ENCODE measurements around the gene TMEM272. TPM values are rescaled to one million over a fixed set of nuclear protein-coding genes. Genes with fewer than 3 reads are reported as not detected.

Gene TMEM272
- total and polyA plus RNA-seq, 2 experiments from 2014 or later, result 0.11 to 0.76 TPM

GRCh38 chr13:51768976-51769375, 76.0 kb downstream of the TMEM272 start (continued):
- TF ChIP-seq ZNF462 (CRISPR knock-in tag; IDR thresholded peaks at IDR 0.05) (no peak), ZNF114 (CRISPR knock-in tag; IDR thresholded peaks at IDR 0.05) (no peak), ETS1 (IDR thresholded peaks at IDR 0.05) (no peak)

GRCh38 chr13:51768378-51768921, 76.5 kb downstream of the TMEM272 start:
- peak overlapping the region; percentile 51 for H3K4me2 ChIP-seq
- H3F3A ChIP-seq (replicated peaks; ENCODE audit: low read depth), result 0 out of 2 replicates have a peak, but pooled peaks cover 4% of the 10 kb centered on the region
- H3K79me2 ChIP-seq (replicated peaks; ENCODE audit: insufficient read depth), result no peaks in the 10 kb centered on the region
- Mint-ChIP-seq H3K27me3 (ENCODE audit: insufficient read depth, low read depth, poor library complexity) (peaks cover 23% of the 10 kb centered on the region), H3K27ac (peak overlapping the region; percentile 16; the same call in 1 of the 2 replicates), H3K36me3 (ENCODE audit: low read depth) (no peaks in the 10 kb centered on the region; the same call in 2 of the 3 replicates), H3K4me3 (no peak overlapping the region; the same call in 2 of the 3 replicates), H3K9me3 (no peaks in the 10 kb centered on the region), H3K4me1 (peaks cover 36% of the 10 kb centered on the region)
- peaks cover 19% of the 10 kb centered on the region for H3K4me1 ChIP-seq (ENCODE audit: insufficient read depth)
- DNase-seq (ENCODE audit: low spot score) (peak; percentile 78), ATAC-seq (peak; percentile 67)
- 0 out of 2 replicates have a peak, but pooled peaks cover 3% of the 10 kb centered on the region for H3K36me3 ChIP-seq (ENCODE audit: insufficient read depth)
- no peak overlapping the region for H3K4me3 ChIP-seq
- no peak overlapping the region; the same call in 1 of the 2 replicates for H3K27ac ChIP-seq (ENCODE audit: low read depth)
- H2AFZ ChIP-seq, result no peak overlapping the region
- no peaks in the 10 kb centered on the region for H3K27me3 ChIP-seq (ENCODE audit: insufficient read depth)
- H4K20me1 ChIP-seq (replicated peaks; ENCODE audit: insufficient read depth), result no peaks in the 10 kb centered on the region
- H3K9me2 ChIP-seq (ENCODE audit: insufficient read depth), result no peaks in the 10 kb centered on the region
- TF ChIP-seq EZH2 (IDR thresholded peaks at IDR 0.05; ENCODE audit: low read depth, unreplicated experiment) (no peak), NANOG (IDR thresholded peaks at IDR 0.05; ENCODE audit: borderline replicate concordance) (no peak), POLR2AphosphoS5 (IDR thresholded peaks at IDR 0.05; ENCODE audit: low read depth) (0 out of 2 replicates have a peak, but pooled peaks have one; percentile 7), EZH2phosphoT487 (IDR thresholded peaks at IDR 0.05; ENCODE audit: unreplicated experiment) (no peak), CTCF (conservative IDR thresholded peaks at IDR 0.05; ENCODE audit: low read depth in 2 of 2) (peak; percentile 68 to 75), ZNF331 (CRISPR knock-in tag; IDR thresholded peaks at IDR 0.05; ENCODE audit: low read depth) (no peak), ETS1 (IDR thresholded peaks at IDR 0.05) (no peak), REST (IDR thresholded peaks at IDR 0.05; ENCODE audit: unreplicated experiment) (no peak)

Data from GM23338 (cell line).